H1 (cell line): Measurements from ENCODE around the gene NAALADL1. TPM values are rescaled to one million over a fixed set of nuclear protein-coding genes. Genes with fewer than 3 reads are reported as not detected.

Source experiments
- CTCF ChIA-PET: fragments of 300-600 bp; sonication (Branson Sonifier 250); formaldehyde crosslinking; loops from one replicate; lab custom pipeline; 2021; ENCODE audit not compliant: partially characterized antibody; lab: Charles Lee
- POLR2A ChIA-PET: fragments of 300-600 bp; sonication (Branson Sonifier 250); formaldehyde crosslinking; loops from one replicate; lab custom pipeline; 2021; ENCODE audit warnings: inconsistent platforms; ENCODE audit not compliant: partially characterized antibody; lab: Charles Lee
- DNase-seq, 2 experiments: peaks; one replicate each; pipeline versions ENCODE4 v3.0.0 to v3.0.0-alpha.2; 2010 to 2022; ENCODE audit warnings: low spot score in 2 of 2, low read depth in 1 of 2, mixed read lengths in 1 of 2
- FAIRE-seq: peaks from 2 replicates; lab custom pipeline; 2011; peaks lifted over from hg19 to GRCh38; lab: Jason Lieb, UNC
- H2AFZ ChIP-seq: 2 replicates; pipeline ENCODE4 v1.8.1; 2012; ENCODE audit warnings: low read length, inconsistent platforms
- H2AK5ac ChIP-seq: 2 replicates; pipeline ENCODE4 v1.6.1; 2013; ENCODE audit warnings: low read depth, low read length
- H2BK120ac ChIP-seq: replicated peaks from 2 replicates; pipeline ENCODE3; 2013; ENCODE audit warnings: low read depth, low read length, inconsistent platforms
- H2BK12ac ChIP-seq: 2 replicates; pipeline ENCODE4 v1.6.1; 2013; ENCODE audit warnings: low read depth, low read length
- H2BK15ac ChIP-seq: 2 replicates; pipeline ENCODE4 v1.6.1; 2013; ENCODE audit warnings: low read length
- H2BK20ac ChIP-seq: 2 replicates; pipeline ENCODE4 v1.6.1; 2013; ENCODE audit warnings: low read length
- H2BK5ac ChIP-seq: 2 replicates; pipeline ENCODE4 v1.6.1; 2013; ENCODE audit warnings: low read depth, low read length
- H3K14ac ChIP-seq: 2 replicates; pipeline ENCODE4 v1.6.1; 2013; ENCODE audit warnings: inconsistent platforms; ENCODE audit not compliant: insufficient read length
- H3K18ac ChIP-seq: 2 replicates; pipeline ENCODE4 v1.6.1; 2013; ENCODE audit warnings: low read length; ENCODE audit errors: extremely low read depth
- H3K23ac ChIP-seq: 2 replicates; pipeline ENCODE4 v1.6.1; 2013; ENCODE audit warnings: inconsistent platforms; ENCODE audit not compliant: insufficient read length
- H3K23me2 ChIP-seq: 2 replicates; pipeline ENCODE4 v1.6.1; 2013; ENCODE audit warnings: low read depth, low read length
- H3K27ac ChIP-seq: 2 replicates; pipeline ENCODE4 v1.6.1; 2011; ENCODE audit warnings: low read depth, low read length, inconsistent platforms
- H3K27me3 ChIP-seq, 4 experiments: replicated peaks in 1 of 4; 1 replicate in 1 of 4; 2 replicates in 3 of 4; pipeline versions ENCODE4 v1.6.1 to v1.8.1; 2011 to 2013; ENCODE audit warnings: low read length in 3 of 4, mild to moderate bottlenecking in 3 of 4, inconsistent platforms in 2 of 4, mixed read lengths in 2 of 4, moderate library complexity in 1 of 4; ENCODE audit not compliant: control insufficient read depth in 3 of 4, insufficient read depth in 3 of 4; ENCODE audit errors: extremely low read depth in 1 of 4
- H3K36me3 ChIP-seq, 4 experiments: 2 replicates each; pipeline versions ENCODE4 v1.6.1 to v1.8.1; 2011 to 2013; ENCODE audit warnings: mild to moderate bottlenecking in 4 of 4, low read length in 3 of 4, moderate library complexity in 2 of 4, control low read depth in 1 of 4, inconsistent platforms in 1 of 4; ENCODE audit not compliant: insufficient read depth in 4 of 4, control insufficient read depth in 2 of 4
- H3K4ac ChIP-seq: replicated peaks from 2 replicates; pipeline ENCODE3; 2013; ENCODE audit warnings: low read length, low read depth, mixed read lengths, inconsistent platforms; ENCODE audit not compliant: insufficient read length
- H3K4me1 ChIP-seq, 4 experiments: replicated peaks in 1 of 4; 1 replicate in 1 of 4; 2 replicates in 3 of 4; pipeline versions ENCODE4 v1.6.1 to v1.8.1; 2011 to 2013; ENCODE audit warnings: low read length in 3 of 4, inconsistent platforms in 2 of 4, mixed read lengths in 1 of 4; ENCODE audit not compliant: insufficient read depth in 4 of 4, control insufficient read depth in 3 of 4
- H3K4me2 ChIP-seq, 2 experiments: 2 replicates each; pipeline versions ENCODE4 v1.6.1 to v1.8.1; 2011 to 2013; ENCODE audit warnings: low read depth in 2 of 2, low read length in 2 of 2, control low read depth in 1 of 2, inconsistent platforms in 1 of 2, mild to moderate bottlenecking in 1 of 2; ENCODE audit not compliant: insufficient read depth in 1 of 2
- H3K4me3 ChIP-seq, 4 experiments: fragments of 200-600, 300-600 bp in 1 of 4; sonication (generic), shearing (Covaris generic), sonication (Bioruptor Twin) in 1 of 4; 2 replicates each; pipeline versions ENCODE4 v1.5.1 to v1.8.1; 2011 to 2016; ENCODE audit warnings: low read length in 4 of 4, low read depth in 3 of 4, control low read depth in 2 of 4, inconsistent platforms in 2 of 4, mild to moderate bottlenecking in 2 of 4, mixed read lengths in 1 of 4, moderate library complexity in 1 of 4; ENCODE audit not compliant: insufficient read depth in 2 of 4; ENCODE audit errors: extremely low read depth in 1 of 4
- H3K56ac ChIP-seq: replicated peaks from 2 replicates; pipeline ENCODE3; 2013; ENCODE audit warnings: low read depth, mild to moderate bottlenecking, mixed read lengths, low read length, inconsistent platforms; ENCODE audit not compliant: insufficient read length
- H3K79me1 ChIP-seq: 2 replicates; pipeline ENCODE4 v1.6.1; 2013; ENCODE audit warnings: low read depth, low read length, control low read depth
- H3K79me2 ChIP-seq, 2 experiments: 2 replicates each; pipeline versions ENCODE4 v1.6.1 to v1.8.1; 2012 to 2013; ENCODE audit warnings: low read length in 2 of 2, mild to moderate bottlenecking in 2 of 2, inconsistent platforms in 1 of 2; ENCODE audit not compliant: insufficient read depth in 2 of 2, control insufficient read depth in 1 of 2
- H3K9ac ChIP-seq, 4 experiments: replicated peaks in 1 of 4; 1 replicate in 1 of 4; 2 replicates in 3 of 4; pipeline versions ENCODE4 v1.6.1 to v1.8.1; 2011 to 2013; ENCODE audit warnings: low read depth in 3 of 4, low read length in 3 of 4, control low read depth in 2 of 4, mild to moderate bottlenecking in 2 of 4, moderate library complexity in 2 of 4, inconsistent platforms in 1 of 4; ENCODE audit errors: extremely low read depth in 1 of 4
- H3K9me3 ChIP-seq, 2 experiments: 2 replicates each; pipeline versions ENCODE4 v1.6.1 to v1.8.1; 2012 to 2013; ENCODE audit warnings: mild to moderate bottlenecking in 2 of 2, moderate library complexity in 2 of 2, control low read depth in 1 of 2, inconsistent platforms in 1 of 2, low read depth in 1 of 2, low read length in 1 of 2, mixed read lengths in 1 of 2; ENCODE audit not compliant: insufficient read depth in 2 of 2
- H4K20me1 ChIP-seq, 2 experiments: replicated peaks in 1 of 2; 2 replicates each; pipeline versions ENCODE3 to v1.8.1; 2011 to 2013; ENCODE audit warnings: inconsistent platforms in 2 of 2, low read length in 2 of 2, mild to moderate bottlenecking in 1 of 2; ENCODE audit not compliant: insufficient read depth in 2 of 2, control insufficient read depth in 1 of 2
- H4K5ac ChIP-seq: 2 replicates; pipeline ENCODE4 v1.6.1; 2013; ENCODE audit warnings: low read length, low read depth, mixed read lengths, inconsistent platforms; ENCODE audit not compliant: insufficient read length
- H4K8ac ChIP-seq: 2 replicates; pipeline ENCODE4 v1.8.0; 2013; ENCODE audit warnings: mild to moderate bottlenecking, moderate library complexity, low read length, inconsistent platforms; ENCODE audit not compliant: insufficient read depth; ENCODE audit errors: extremely low read depth
- H4K91ac ChIP-seq: replicated peaks from 2 replicates; pipeline ENCODE3; 2013; ENCODE audit warnings: low read length, mixed read lengths, inconsistent platforms; ENCODE audit not compliant: insufficient read length
- BCL11A ChIP-seq, 2 experiments: IDR thresholded peaks; one replicate each; pipeline ENCODE4 v1.6.1; 2011; ENCODE audit warnings: low read depth in 2 of 2, low read length in 2 of 2, mild to moderate bottlenecking in 2 of 2
- CBX8 ChIP-seq: fragments of 300-800, 300-1000 bp; sonication (generic); IDR thresholded peaks from 2 replicates; pipeline ENCODE4 v1.7.1; 2016; ENCODE audit warnings: low read depth, low read length, borderline replicate concordance
- MAFK ChIP-seq: IDR thresholded peaks from 2 replicates; pipeline ENCODE4 v1.6.1; 2012; ENCODE audit warnings: low read depth, mild to moderate bottlenecking, improper control_type of control experiment, low read length
- TEAD4 ChIP-seq: IDR thresholded peaks from 2 replicates; pipeline ENCODE4 v1.6.1; 2012; ENCODE audit warnings: low read depth, low read length, inconsistent platforms, mixed read lengths
- WGBS, 2 experiments: shearing (Covaris generic) in 1 of 2; methylation state at CpG; one replicate each; pipeline versions ENCODE4 v1.1.6 to v1.1.7; 2013 to 2015; ENCODE audit warnings: low lambda C conversion rate in 2 of 2, mixed read lengths in 2 of 2, inconsistent platforms in 1 of 2, low coverage in 1 of 2, missing lambda C conversion rate in 1 of 2; ENCODE audit not compliant: insufficient replicate concordance in 2 of 2, insufficient coverage in 1 of 2, insufficient read length in 1 of 2; ENCODE audit errors: extremely low coverage in 1 of 2, missing lambda C conversion rate in 1 of 2; 5-methylcytosine and 5-hydroxymethylcytosine counted together
- polyA plus RNA-seq, 7 experiments: library from polyadenylated mRNA; depleted of rRNA in 3 of 7; stranded (reverse) in 5 of 7; unstranded in 2 of 7; fragments of >200 nt in 5 of 7; fragments of 200-250 nt in 2 of 7; gene quantifications; 1 replicate in 5 of 7; 2 replicates in 1 of 7; 4 replicates in 1 of 7; pipeline versions ENCODE4 v1.2.1 to v1.2.3, GENCODE V29; 2011 to 2013; ENCODE audit warnings: missing spikeins in 2 of 7, mixed read lengths in 2 of 7
- total RNA-seq: library from RNA; stranded (reverse); fragmentation: NEBNext Ultra II Directional; extraction: Animal tissue kit (Norgen Biotek cat#: 25700); gene quantifications from 2 replicates; pipeline ENCODE4 v1.2.1, GENCODE V29; 2021

NAALADL1 gene
- total and polyA plus RNA-seq, 2 of the 8 experiments (the other 6 are each of a cell fraction or from before 2014, with no cell fraction given), result 7.5 to 9.9 TPM

- Histone ChIP-seq H2BK20ac (no peak overlapping the region), H3K36me3 (peaks cover 3 to 14% (median 11%) of the 10 kb centered on the region in 4 experiments), H3K56ac (no peak overlapping the region), H3K27me3 (no peaks in the 10 kb centered on the region), H4K91ac (no peak overlapping the region), H3K4me2 (no peak overlapping the region), H3K23me2 (peaks cover 8% of the 10 kb centered on the region), H2BK5ac (no peak overlapping the region), H4K5ac (no peak overlapping the region), H3K4ac (no peak overlapping the region), H2AK5ac (no peak overlapping the region), H3K27ac (no peak overlapping the region), H3K9me3 (no peaks in the 10 kb centered on the region), H4K8ac (no peak overlapping the region), H3K79me2 (peaks cover 10 to 22% of the 10 kb centered on the region in 2 experiments), H3K4me1 (peaks cover 0 to 9% (median 4%) of the 10 kb centered on the region in 4 experiments; a peak in 5 of 7 replicates), H4K20me1 (peaks cover 0 to 4% of the 10 kb centered on the region in 2 experiments), H2BK12ac (no peak overlapping the region), H3K4me3 (no peak overlapping the region), H2AFZ (no peak overlapping the region), H2BK120ac (no peak overlapping the region), H3K14ac (no peak overlapping the region), H3K9ac (no peak overlapping the region), H3K79me1 (peaks cover 18% of the 10 kb centered on the region), H3K18ac (no peak overlapping the region), H3K23ac (no peak overlapping the region), H2BK15ac (no peak overlapping the region)
- FAIRE-seq (no peak), DNase-seq (no peak)
- WGBS, 2 experiments, result 85% methylated on average over 9 of the region's 9 CpGs; no CpG with 5 or more reads in 1 of the 2 experiments
- POLR2A ChIA-PET, result interaction anchor here (0.7 to 16.8 kb wide), 4 partner anchors 11 to 30 kb away, joined by 3 to 230 read pairs (median 26); partner anchors contain the start of genes CDCA5, VPS51, ZFPL1 and ZNHIT2
- CTCF ChIA-PET, result interaction anchor here (0.7 to 2.3 kb wide), 6 partner anchors 23 to 238 kb away, joined by 3 to 7 read pairs (median 3); partner anchors contain the start of gene TM7SF2
- TF ChIP-seq CBX8 (no peak), MAFK (no peak), BCL11A (IDR thresholded peaks at IDR 0.05; ENCODE audit: low read depth in 2 of 2, low read length in 2 of 2) (no peak), TEAD4 (no peak)
These were observed 28.5 kb upstream of the NAALADL1 start for GRCh38 chr11:65086809-65087208.
